PC-3 (cell line): Measurements from ENCODE around the gene PGC. TPM values are rescaled to one million over a fixed set of nuclear protein-coding genes. Genes with fewer than 3 reads are reported as not detected.

Experiments used
- ATAC-seq: fragments of 200-7000 bp; cut with Tn5 transposase; 2 replicates; pipeline ENCODE4 v1.9.1; 2020; ENCODE audit warnings: mild to moderate bottlenecking, moderate library complexity
- BruUV-seq: library from RNA; stranded (reverse); fragments of 400-500 nt; replicated peaks from 2 replicates; lab custom pipeline; 2021; lab: Mats Ljungman, UMichigan
- CTCF ChIA-PET: fragments of 300-600 bp; sonication (Branson Sonifier 250); formaldehyde crosslinking; loops from one replicate; lab custom pipeline; 2022; ENCODE audit warnings: antibody characterized with exemption; lab: Charles Lee
- POLR2A ChIA-PET: fragments of 300-600 bp; sonication (Branson Sonifier 250); formaldehyde crosslinking; loops from one replicate; lab custom pipeline; 2022; ENCODE audit warnings: antibody characterized with exemption; ENCODE audit not compliant: unreplicated experiment; lab: Charles Lee
- DNase-seq: peaks from one replicate; pipeline ENCODE4 v3.0.0-alpha.2; 2015
- H2AFZ ChIP-seq: fragments of 300-600 bp; sonication (generic); 2 replicates; pipeline ENCODE4 v1.6.0; 2016; ENCODE audit warnings: antibody characterized with exemption, low read length
- H3F3A ChIP-seq: fragments of 300-600 bp; sonication (generic); one replicate; pipeline ENCODE4 v1.6.0; 2017; ENCODE audit warnings: antibody characterized with exemption, low read length, control low read depth, mild to moderate bottlenecking; ENCODE audit not compliant: unreplicated experiment
- H3K27ac ChIP-seq: fragments of 300-600 bp; sonication (generic); 2 replicates; pipeline ENCODE4 v1.5.1; 2016; ENCODE audit warnings: mild to moderate bottlenecking, low read length
- H3K27me3 ChIP-seq: fragments of 300-600 bp; sonication (generic); 2 replicates; pipeline ENCODE4 v1.6.1; 2016; ENCODE audit warnings: low read length, mixed read lengths
- H3K36me3 ChIP-seq: fragments of 300-600 bp; sonication (generic); 2 replicates; pipeline ENCODE4 v1.6.1; 2016; ENCODE audit warnings: low read depth, mixed run types, low read length, mixed read lengths
- H3K4me1 ChIP-seq: fragments of 300-600 bp; sonication (generic); 2 replicates; pipeline ENCODE4 v1.5.1; 2016; ENCODE audit warnings: low read length; ENCODE audit not compliant: insufficient read depth
- H3K4me2 ChIP-seq: fragments of 300-600 bp; sonication (generic); 2 replicates; pipeline ENCODE4 v1.6.0; 2016; ENCODE audit warnings: low read length
- H3K4me3 ChIP-seq: fragments of 300-600 bp; sonication (generic); 2 replicates; pipeline ENCODE4 v1.5.1; 2016; ENCODE audit warnings: mild to moderate bottlenecking, low read length, mixed read lengths
- H3K79me2 ChIP-seq: fragments of 300-600 bp; sonication (generic); 2 replicates; pipeline ENCODE4 v1.6.1; 2017; ENCODE audit warnings: low read length, mixed read lengths
- H3K9ac ChIP-seq: fragments of 300-600 bp; sonication (generic); 2 replicates; pipeline ENCODE4 v1.6.0; 2016; ENCODE audit warnings: mild to moderate bottlenecking, low read length
- H3K9me2 ChIP-seq: fragments of 300-600 bp; sonication (generic); replicated peaks from 2 replicates; pipeline ENCODE4 v1.6.1; 2016; ENCODE audit warnings: mixed run types, low read length, mixed read lengths
- H3K9me3 ChIP-seq: fragments of 300-600 bp; sonication (generic); 2 replicates; pipeline ENCODE4 v1.6.1; 2016; ENCODE audit warnings: low read length, mixed read lengths
- H4K20me1 ChIP-seq: fragments of 300-600 bp; sonication (generic); 2 replicates; pipeline ENCODE4 v1.6.1; 2016; ENCODE audit warnings: low read length, mixed read lengths
- CTCF ChIP-seq: fragments of 300-600 bp; sonication (generic); conservative IDR thresholded peaks from 2 replicates; pipeline ENCODE4 v1.5.1; 2017; ENCODE audit warnings: antibody characterized with exemption, low read depth, mild to moderate bottlenecking, low read length
- EZH2 ChIP-seq: fragments of 300-600 bp; sonication (generic); IDR thresholded peaks from one replicate; pipeline ENCODE4 v1.6.1; 2017; ENCODE audit warnings: antibody characterized with exemption, mild to moderate bottlenecking, low read length; ENCODE audit not compliant: unreplicated experiment
- EZH2phosphoT487 ChIP-seq: fragments of 300-600 bp; sonication (generic); IDR thresholded peaks from 2 replicates; pipeline ENCODE4 v1.6.1; 2018; ENCODE audit warnings: mild to moderate bottlenecking, antibody characterized with exemption, low read length, borderline replicate concordance
- intact Hi-C: fragments of 100-400 bp; cut with micrococcal nuclease; formaldehyde crosslinking; loops from 2 replicates; pipeline ENCODE4 v1.9.0; 2023
- total RNA-seq: library from RNA; depleted of rRNA; stranded (reverse); fragments of >200 nt; gene quantifications from 2 replicates; pipeline ENCODE4 v1.2.3, GENCODE V29; 2014

The PGC gene
- total RNA-seq, 1 experiment from 2014 or later, result not detected

DNA sequence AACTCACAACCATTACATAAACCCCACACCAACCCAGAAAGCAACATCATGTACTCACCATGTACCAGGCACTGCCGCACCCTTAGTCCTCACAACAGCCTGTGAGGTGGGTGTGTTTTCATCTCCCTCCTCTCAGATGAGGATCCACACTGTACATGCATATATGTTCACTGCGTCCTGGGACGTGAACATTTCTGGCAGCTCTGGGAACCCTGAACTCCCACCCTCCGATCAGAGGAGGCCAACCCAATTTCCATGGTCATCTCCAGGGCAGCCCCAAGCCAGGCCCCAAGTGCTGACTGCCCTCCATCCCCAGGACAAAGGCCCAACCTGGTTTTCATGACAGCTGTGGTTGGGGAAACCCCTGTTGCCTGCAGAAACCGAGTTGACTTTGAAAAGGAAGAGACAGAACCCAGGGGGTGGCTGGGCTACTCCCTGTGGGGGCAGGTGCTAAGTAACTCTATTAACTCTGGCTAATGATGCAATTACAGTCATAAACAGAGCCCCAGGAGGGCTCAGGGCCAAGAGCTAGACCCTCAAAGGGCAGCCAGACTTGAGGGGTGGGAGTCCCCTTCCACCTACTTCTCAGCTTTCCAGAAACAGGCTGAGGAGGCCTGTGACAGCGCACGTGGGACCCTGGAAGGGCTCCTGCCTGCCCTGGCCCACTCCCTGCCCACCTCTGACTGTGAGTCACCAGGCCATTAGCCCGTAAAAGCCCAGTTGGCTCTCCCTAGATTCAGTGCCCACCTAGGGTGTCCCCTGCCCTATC is 14.4 kb downstream of the PGC start:
- H3F3A ChIP-seq, result no peaks in the 10 kb centered on the region
- no peaks in the 10 kb centered on the region for H3K27me3 ChIP-seq
- no peak overlapping the region for H2AFZ ChIP-seq
- no peaks in the 10 kb centered on the region for H4K20me1 ChIP-seq
- no peak overlapping the region for H3K9ac ChIP-seq
- H3K27ac ChIP-seq, result no peak overlapping the region
- no peaks in the 10 kb centered on the region for H3K9me2 ChIP-seq
- H3K4me1 ChIP-seq, result peaks cover 11% of the 10 kb centered on the region; the same call in 1 of the 2 replicates
- peak overlapping the region; percentile 76; the same call in 1 of the 2 replicates for H3K4me2 ChIP-seq
- H3K79me2 ChIP-seq, result no peaks in the 10 kb centered on the region
- ChIA-PET CTCF (interaction anchor here (1.2 kb wide), 1 partner anchor 54 kb away, joined by 4 read pairs; no protein-coding TSS in a partner anchor), POLR2A (no interaction called here)
- intact Hi-C loops, result no loop called here
- H3K4me3 ChIP-seq, result no peak overlapping the region
- TF ChIP-seq CTCF (no peak), EZH2phosphoT487 (no peak), EZH2 (no peak)
- no peaks in the 10 kb centered on the region for H3K36me3 ChIP-seq
- ATAC-seq, result no peak
- no peak for DNase-seq
- no peaks in the 10 kb centered on the region for H3K9me3 ChIP-seq
- TSS peak; percentile 24 for BruUV-seq

DNA sequence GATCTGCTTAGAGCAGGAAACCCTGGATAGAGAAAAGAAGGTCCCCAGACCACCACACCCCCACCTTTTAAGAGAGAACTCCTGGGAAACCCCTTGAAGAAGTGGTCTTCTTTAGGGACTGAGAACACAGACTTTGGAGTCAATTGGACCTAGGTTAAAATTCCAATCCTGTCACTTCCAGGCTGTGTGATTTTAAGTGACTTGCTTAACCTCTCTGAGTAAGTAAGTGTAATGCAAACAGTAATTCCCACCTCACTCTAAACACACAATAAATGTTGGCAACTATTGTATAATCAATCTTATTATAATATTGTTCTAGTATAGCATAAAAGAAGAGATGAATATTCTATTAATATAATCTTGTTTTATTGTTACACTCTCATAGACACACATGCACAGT is 15.0 kb downstream of the PGC start:
- BruUV-seq, result no TSS peak
- Histone ChIP-seq H3F3A (no peaks in the 10 kb centered on the region), H3K27me3 (no peaks in the 10 kb centered on the region), H3K4me2 (no peak overlapping the region), H3K4me1 (peaks cover 11% of the 10 kb centered on the region; the same call in 1 of the 2 replicates), H3K9me2 (no peaks in the 10 kb centered on the region), H3K36me3 (no peaks in the 10 kb centered on the region), H3K9me3 (no peaks in the 10 kb centered on the region), H3K9ac (no peak overlapping the region), H3K79me2 (no peaks in the 10 kb centered on the region), H4K20me1 (no peaks in the 10 kb centered on the region), H3K27ac (no peak overlapping the region), H3K4me3 (no peak overlapping the region), H2AFZ (no peak overlapping the region)
- no peak for DNase-seq
- TF ChIP-seq EZH2 (no peak), EZH2phosphoT487 (no peak), CTCF (no peak)
- POLR2A ChIA-PET, result no interaction called here
- CTCF ChIA-PET, result no interaction called here
- no peak for ATAC-seq
- intact Hi-C loops, result no loop called here

- H3F3A ChIP-seq, result no peaks in the 10 kb centered on the region
- TF ChIP-seq CTCF (no peak), EZH2 (no peak), EZH2phosphoT487 (no peak)
- ATAC-seq (no peak), DNase-seq (no peak)
- no TSS peak for BruUV-seq
- H3K4me3 ChIP-seq, result no peak overlapping the region
- H4K20me1 ChIP-seq, result no peaks in the 10 kb centered on the region
- ChIA-PET POLR2A (no interaction called here), CTCF (no interaction called here)
- H3K79me2 ChIP-seq, result no peaks in the 10 kb centered on the region
- peaks cover 11% of the 10 kb centered on the region; the same call in 1 of the 2 replicates for H3K4me1 ChIP-seq
- intact Hi-C loops, result no loop called here
- H3K4me2 ChIP-seq, result no peak overlapping the region
- no peaks in the 10 kb centered on the region for H3K9me2 ChIP-seq
- H2AFZ ChIP-seq, result no peak overlapping the region
- H3K9me3 ChIP-seq, result no peaks in the 10 kb centered on the region
- H3K27me3 ChIP-seq, result no peaks in the 10 kb centered on the region
- no peak overlapping the region for H3K9ac ChIP-seq
- no peak overlapping the region for H3K27ac ChIP-seq
- H3K36me3 ChIP-seq, result no peaks in the 10 kb centered on the region
Measured at GRCh38 chr6:41731561-41732086, 15.6 kb downstream of the PGC start.
